DOHH2 (cell line): ENCODE results near the gene ATP8A2.
"Not testable (repeated sequence)": the region's sequence is repeated elsewhere in the genome, so short reads cannot be mapped to it uniquely, and the experiment has no call there.

Experiments used
- H3F3A ChIP-seq: fragments of 200-600 bp; sonication (generic), shearing (Covaris generic); 2 replicates; pipeline ENCODE4 v1.6.0; 2016; ENCODE audit warnings: antibody characterized with exemption, mild to moderate bottlenecking; ENCODE audit not compliant: control insufficient read depth, insufficient read depth
- H3K27ac ChIP-seq: fragments of 200-600 bp; sonication (generic); 2 replicates; pipeline ENCODE4 v1.5.1; 2014; ENCODE audit warnings: low read depth, mild to moderate bottlenecking, low read length, moderate library complexity
- H3K27me3 ChIP-seq: fragments of 200-600 bp; sonication (generic); 2 replicates; pipeline ENCODE4 v1.6.1; 2014; ENCODE audit warnings: mild to moderate bottlenecking, low read length, mixed read lengths; ENCODE audit not compliant: control insufficient read depth
- H3K36me3 ChIP-seq: fragments of 200-600 bp; sonication (generic); 2 replicates; pipeline ENCODE4 v1.6.1; 2014; ENCODE audit warnings: mild to moderate bottlenecking, low read length, moderate library complexity, mixed read lengths; ENCODE audit not compliant: control insufficient read depth
- H3K4me1 ChIP-seq: fragments of 200-600 bp; sonication (generic); 2 replicates; pipeline ENCODE4 v1.6.1; 2014; ENCODE audit warnings: mild to moderate bottlenecking, low read length, mixed read lengths; ENCODE audit not compliant: control insufficient read depth
- H3K4me2 ChIP-seq: fragments of 200-600 bp; sonication (generic); 2 replicates; pipeline ENCODE4 v1.6.0; 2014; ENCODE audit warnings: mild to moderate bottlenecking, low read length, moderate library complexity
- H3K4me3 ChIP-seq: fragments of 200-600 bp; sonication (generic); 2 replicates; pipeline ENCODE4 v1.5.1; 2014; ENCODE audit warnings: mild to moderate bottlenecking, low read length, mixed read lengths
- H3K79me2 ChIP-seq: fragments of 200-600 bp; sonication (generic); 2 replicates; pipeline ENCODE4 v1.6.1; 2014; ENCODE audit warnings: mild to moderate bottlenecking, low read length, mixed read lengths; ENCODE audit not compliant: control insufficient read depth
- H3K9me2 ChIP-seq: fragments of 200-600 bp; sonication (generic); replicated peaks from 2 replicates; pipeline ENCODE4 v1.6.1; 2014; ENCODE audit warnings: mild to moderate bottlenecking, low read length, mixed read lengths; ENCODE audit not compliant: control insufficient read depth
- H3K9me3 ChIP-seq: fragments of 200-600 bp; sonication (generic); 2 replicates; pipeline ENCODE4 v1.6.1; 2014; ENCODE audit warnings: antibody characterized with exemption, low read length, mixed read lengths; ENCODE audit not compliant: control insufficient read depth, insufficient read depth
- H4K20me1 ChIP-seq: fragments of 200-600 bp; sonication (generic); 2 replicates; pipeline ENCODE4 v1.6.0; 2014; ENCODE audit warnings: low read depth, mild to moderate bottlenecking, antibody characterized with exemption, low read length, moderate library complexity; ENCODE audit not compliant: control insufficient read depth, insufficient read depth
- CTCF ChIP-seq: fragments of 200-600 bp; sonication (generic); IDR thresholded peaks from one replicate; pipeline ENCODE4 v1.5.1; 2014; ENCODE audit warnings: antibody characterized with exemption, mild to moderate bottlenecking, low read depth, low read length; ENCODE audit not compliant: poor library complexity, severe bottlenecking
- EZH2phosphoT487 ChIP-seq: fragments of 200-600 bp; sonication (generic); IDR thresholded peaks from 2 replicates; pipeline ENCODE4 v1.6.1; 2017; ENCODE audit warnings: borderline replicate concordance, mild to moderate bottlenecking, antibody characterized with exemption, low read length, moderate library complexity, mixed read lengths

The ATP8A2 gene

GRCh38 chr13:25945596-25945995 is 573.8 kb downstream of the ATP8A2 start:
- Histone ChIP-seq H3K36me3 (no peaks in the 10 kb centered on the region), H3K9me3 (no peaks in the 10 kb centered on the region), H3K4me3 (no peak overlapping the region), H3K27ac (no peak overlapping the region), H3K4me2 (no peak overlapping the region), H3K27me3 (no peaks in the 10 kb centered on the region), H3F3A (no peaks in the 10 kb centered on the region), H4K20me1 (no peaks in the 10 kb centered on the region), H3K9me2 (no peaks in the 10 kb centered on the region), H3K4me1 (peaks cover 12% of the 10 kb centered on the region), H3K79me2 (no peaks in the 10 kb centered on the region)
- TF ChIP-seq EZH2phosphoT487 (no peak), CTCF (no peak)

- Histone ChIP-seq H3K79me2 (no peaks in the 10 kb centered on the region), H3K36me3 (no peaks in the 10 kb centered on the region), H3K27me3 (no peaks in the 10 kb centered on the region), H3K9me3 (no peaks in the 10 kb centered on the region), H4K20me1 (no peaks in the 10 kb centered on the region), H3K4me2 (no peak overlapping the region), H3K4me1 (peaks cover 12% of the 10 kb centered on the region), H3K27ac (no peak overlapping the region), H3K9me2 (no peaks in the 10 kb centered on the region), H3F3A (no peaks in the 10 kb centered on the region), H3K4me3 (no peak overlapping the region)
- TF ChIP-seq CTCF = no peak
- no peak for TF ChIP-seq EZH2phosphoT487
Observed at GRCh38 chr13:25946321-25946720, 574.5 kb downstream of the ATP8A2 start.

- H3K4me3 ChIP-seq = no peak overlapping the region
- TF ChIP-seq EZH2phosphoT487 (no peak), CTCF (no peak)
- no peaks in the 10 kb centered on the region for H3K79me2 ChIP-seq
- H4K20me1 ChIP-seq = no peaks in the 10 kb centered on the region
- no peaks in the 10 kb centered on the region for H3K27me3 ChIP-seq
- H3K9me2 ChIP-seq = no peaks in the 10 kb centered on the region
- no peaks in the 10 kb centered on the region for H3F3A ChIP-seq
- H3K4me2 ChIP-seq = no peak overlapping the region
- no peaks in the 10 kb centered on the region for H3K4me1 ChIP-seq
- H3K9me3 ChIP-seq = no peaks in the 10 kb centered on the region
- no peak overlapping the region for H3K27ac ChIP-seq
- no peaks in the 10 kb centered on the region for H3K36me3 ChIP-seq
Observed at GRCh38 chr13:25948910-25949309, 577.1 kb downstream of the ATP8A2 start.

GRCh38 chr13:25951831-25952230 is 580.1 kb downstream of the ATP8A2 start:
- Histone ChIP-seq H3K27me3 (no peaks in the 10 kb centered on the region), H3K9me3 (no peaks in the 10 kb centered on the region), H3F3A (no peaks in the 10 kb centered on the region), H4K20me1 (no peaks in the 10 kb centered on the region), H3K4me3 (no peak overlapping the region), H3K9me2 (no peaks in the 10 kb centered on the region), H3K4me2 (no peak overlapping the region), H3K27ac (no peak overlapping the region), H3K36me3 (no peaks in the 10 kb centered on the region), H3K4me1 (no peaks in the 10 kb centered on the region), H3K79me2 (no peaks in the 10 kb centered on the region)
- TF ChIP-seq CTCF (no peak), EZH2phosphoT487 (no peak)

GRCh38 chr13:25954080-25954479 is 582.3 kb downstream of the ATP8A2 start:
- not testable (repeated sequence) for H3K27ac ChIP-seq, H3K4me1 ChIP-seq, H3K9me2 ChIP-seq, H3F3A ChIP-seq, H3K4me3 ChIP-seq, H3K79me2 ChIP-seq, H3K4me2 ChIP-seq, H3K36me3 ChIP-seq, H4K20me1 ChIP-seq, H3K9me3 ChIP-seq, H3K27me3 ChIP-seq
